Nephron (organoid): ENCODE measurements around the gene DGKI.

Experiments
- H3K27ac Mint-ChIP-seq, 3 experiments: 2 replicates each; pipeline ENCODE4 v1.8.0; 2020; ENCODE audit warnings: mixed read lengths in 3 of 3, mild to moderate bottlenecking in 2 of 3, moderate library complexity in 1 of 3
- H3K27me3 Mint-ChIP-seq: 2 replicates; pipeline ENCODE4 v1.8.0; 2021; ENCODE audit warnings: low read depth, mild to moderate bottlenecking, moderate library complexity, mixed read lengths
- H3K36me3 Mint-ChIP-seq: 2 replicates; pipeline ENCODE4 v1.8.0; 2020; ENCODE audit warnings: low read depth, mixed read lengths
- H3K4me1 Mint-ChIP-seq: 2 replicates; pipeline ENCODE4 v1.8.0; 2020; ENCODE audit warnings: mixed read lengths
- H3K4me3 Mint-ChIP-seq, 3 experiments: 2 replicates each; pipeline ENCODE4 v1.8.0; 2020; ENCODE audit warnings: mild to moderate bottlenecking in 3 of 3, mixed read lengths in 3 of 3, moderate library complexity in 2 of 3
- H3K9me3 Mint-ChIP-seq: 2 replicates; pipeline ENCODE4 v1.8.0; 2020; ENCODE audit warnings: mixed read lengths
- CTCF ChIP-seq, 3 experiments: fragments of 200-600 bp; sonication (generic); IDR thresholded peaks; one replicate each; pipeline ENCODE4 v1.5.0; 2021; ENCODE audit warnings: antibody characterized with exemption in 3 of 3; ENCODE audit not compliant: unreplicated experiment in 3 of 3

Gene DGKI

GRCh38 chr7:137846827-137847567 is at the start of gene DGKI:
Gene DGKI (minus strand): TSS chr7:137846974.
- H3K9me3 Mint-ChIP-seq = no peaks in the 10 kb centered on the region
- no peak for TF ChIP-seq CTCF (IDR thresholded peaks at IDR 0.05; ENCODE audit: unreplicated experiment in 3 of 3)
- H3K27me3 Mint-ChIP-seq = peaks cover 64% of the 10 kb centered on the region
- peaks cover 4% of the 10 kb centered on the region for H3K36me3 Mint-ChIP-seq
- peaks cover 16% of the 10 kb centered on the region for H3K4me1 Mint-ChIP-seq
- H3K27ac Mint-ChIP-seq = no peak within 1 kb of the TSS
- peak within 1 kb of the TSS; percentile 64 to 75 (median 74) for H3K4me3 Mint-ChIP-seq

- Mint-ChIP-seq H3K27ac (no peak overlapping the region), H3K36me3 (peaks cover 75% of the 10 kb centered on the region), H3K4me3 (no peak overlapping the region), H3K9me3 (no peaks in the 10 kb centered on the region), H3K27me3 (no peaks in the 10 kb centered on the region), H3K4me1 (peaks cover 13% of the 10 kb centered on the region)
- no peak for TF ChIP-seq CTCF (IDR thresholded peaks at IDR 0.05; ENCODE audit: unreplicated experiment in 3 of 3)
These were observed 48.8 kb upstream of the DGKI start for GRCh38 chr7:137895301-137896221.

GRCh38 chr7:137893143-137893742 is 46.5 kb upstream of the DGKI start:
- H3K36me3 Mint-ChIP-seq = peaks cover 78% of the 10 kb centered on the region
- no peak for TF ChIP-seq CTCF (IDR thresholded peaks at IDR 0.05; ENCODE audit: unreplicated experiment in 3 of 3)
- H3K4me3 Mint-ChIP-seq = no peak overlapping the region
- no peaks in the 10 kb centered on the region for H3K27me3 Mint-ChIP-seq
- H3K4me1 Mint-ChIP-seq = peaks cover 18% of the 10 kb centered on the region
- no peaks in the 10 kb centered on the region for H3K9me3 Mint-ChIP-seq
- H3K27ac Mint-ChIP-seq = peak overlapping the region in 1 of 3 experiments; percentile 18

GRCh38 chr7:137891016-137891655 is 44.4 kb upstream of the DGKI start:
- Mint-ChIP-seq H3K27me3 (no peaks in the 10 kb centered on the region), H3K27ac (no peak overlapping the region), H3K4me1 (peaks cover 28% of the 10 kb centered on the region), H3K4me3 (no peak overlapping the region), H3K9me3 (no peaks in the 10 kb centered on the region), H3K36me3 (peaks cover 71% of the 10 kb centered on the region)
- no peak for TF ChIP-seq CTCF (IDR thresholded peaks at IDR 0.05; ENCODE audit: unreplicated experiment in 3 of 3)

- Mint-ChIP-seq H3K27me3 (no peaks in the 10 kb centered on the region), H3K27ac (no peak overlapping the region), H3K36me3 (peaks cover 72% of the 10 kb centered on the region), H3K4me3 (no peak overlapping the region), H3K4me1 (peaks cover 32% of the 10 kb centered on the region), H3K9me3 (no peaks in the 10 kb centered on the region)
- TF ChIP-seq CTCF (IDR thresholded peaks at IDR 0.05; ENCODE audit: unreplicated experiment in 3 of 3) = no peak
These were observed 43.7 kb upstream of the DGKI start for GRCh38 chr7:137890449-137890921.
